SU-DHL-6 (cell line): ENCODE data around the gene MUC12.
A peak's percentile ranks its signal among the peaks of the same experiment; 100 is the strongest.

Experiments
- H2AFZ ChIP-seq: fragments of 200-600 bp; sonication (generic); 2 replicates; pipeline ENCODE4 v1.6.1; 2014; ENCODE audit warnings: low read depth, mild to moderate bottlenecking, moderate library complexity, mixed read lengths, antibody characterized with exemption, low read length; ENCODE audit not compliant: severe bottlenecking
- H3F3A ChIP-seq: fragments of 200-600 bp; shearing (Covaris generic); 2 replicates; pipeline ENCODE4 v1.6.0; 2016; ENCODE audit warnings: antibody characterized with exemption, mild to moderate bottlenecking; ENCODE audit not compliant: insufficient read depth
- H3K27ac ChIP-seq: fragments of 200-600 bp; sonication (generic); 2 replicates; pipeline ENCODE4 v1.5.1; 2016; ENCODE audit warnings: low read depth, mild to moderate bottlenecking, low read length, moderate library complexity, mixed read lengths
- H3K27me3 ChIP-seq: fragments of 200-600 bp; sonication (generic), shearing (Covaris generic); 2 replicates; pipeline ENCODE4 v1.6.0; 2014; ENCODE audit warnings: mild to moderate bottlenecking, low read length
- H3K36me3 ChIP-seq: fragments of 200-600 bp; sonication (generic); 2 replicates; pipeline ENCODE4 v1.6.1; 2014; ENCODE audit warnings: mild to moderate bottlenecking, low read length, mixed read lengths
- H3K4me2 ChIP-seq: fragments of 300-600, 200-600 bp; shearing (Covaris generic), sonication (generic); 2 replicates; pipeline ENCODE4 v1.6.0; 2014; ENCODE audit warnings: low read length, low read depth, mild to moderate bottlenecking; ENCODE audit not compliant: poor library complexity, severe bottlenecking
- H3K4me3 ChIP-seq: fragments of 200-600 bp; sonication (generic); 2 replicates; pipeline ENCODE4 v1.5.1; 2014; ENCODE audit warnings: antibody characterized with exemption, low read length, mild to moderate bottlenecking, mixed read lengths; ENCODE audit not compliant: insufficient read depth, poor library complexity, severe bottlenecking
- H3K79me2 ChIP-seq: fragments of 200-600 bp; sonication (generic); 2 replicates; pipeline ENCODE4 v1.6.1; 2014; ENCODE audit warnings: mild to moderate bottlenecking, low read length, moderate library complexity; ENCODE audit not compliant: insufficient read depth
- H3K9ac ChIP-seq: fragments of 200-600 bp; sonication (generic); 2 replicates; pipeline ENCODE4 v1.7.0; 2014; ENCODE audit warnings: mild to moderate bottlenecking, low read length
- H3K9me2 ChIP-seq: fragments of 200-600 bp; sonication (generic); replicated peaks from 2 replicates; pipeline ENCODE4 v1.6.1; 2014; ENCODE audit warnings: low read length; ENCODE audit not compliant: insufficient read depth
- H3K9me3 ChIP-seq: fragments of 200-600 bp; sonication (generic); 2 replicates; pipeline ENCODE4 v1.6.1; 2014; ENCODE audit warnings: low read length, mixed read lengths; ENCODE audit not compliant: insufficient read depth
- H4K20me1 ChIP-seq: fragments of 200-600 bp; sonication (generic); 2 replicates; pipeline ENCODE4 v1.6.1; 2014; ENCODE audit warnings: low read depth, mild to moderate bottlenecking, antibody characterized with exemption, low read length, moderate library complexity, mixed read lengths
- CTCF ChIP-seq: fragments of 200-600 bp; sonication (generic); IDR thresholded peaks from one replicate; pipeline ENCODE4 v1.5.1; 2017; ENCODE audit warnings: antibody characterized with exemption, mild to moderate bottlenecking, low read length, moderate library complexity; ENCODE audit not compliant: insufficient read depth, poor library complexity, severe bottlenecking
- EZH2phosphoT487 ChIP-seq: fragments of 200-600 bp; sonication (generic), shearing (Covaris generic); conservative IDR thresholded peaks from 2 replicates; pipeline ENCODE4 v1.6.1; 2018; ENCODE audit warnings: mild to moderate bottlenecking, antibody characterized with exemption, low read length, moderate library complexity, mixed read lengths

The MUC12 gene

GRCh38 chr7:100965723-100966541 lies 3.4 kb upstream of the MUC12 start:
- Histone ChIP-seq H3K36me3 (no peaks in the 10 kb centered on the region), H3K79me2 (no peaks in the 10 kb centered on the region), H3F3A (no peaks in the 10 kb centered on the region), H3K9me3 (no peaks in the 10 kb centered on the region), H3K4me2 (no peak overlapping the region), H2AFZ (no peak overlapping the region), H3K27me3 (no peaks in the 10 kb centered on the region), H3K9me2 (no peaks in the 10 kb centered on the region), H4K20me1 (no peaks in the 10 kb centered on the region), H3K4me3 (no peak overlapping the region), H3K27ac (no peak overlapping the region), H3K9ac (no peak overlapping the region)
- TF ChIP-seq CTCF: peak; percentile 74
- no peak for TF ChIP-seq EZH2phosphoT487

GRCh38 chr7:100966542-100967291 lies 2.6 kb upstream of the MUC12 start:
- no peaks in the 10 kb centered on the region for H3K9me2 ChIP-seq
- no peaks in the 10 kb centered on the region for H3K27me3 ChIP-seq
- TF ChIP-seq EZH2phosphoT487 (no peak), CTCF (no peak)
- no peaks in the 10 kb centered on the region for H3K79me2 ChIP-seq
- H3K27ac ChIP-seq: no peak overlapping the region
- H3K4me3 ChIP-seq: no peak overlapping the region
- H3K9ac ChIP-seq: no peak overlapping the region
- no peaks in the 10 kb centered on the region for H3K36me3 ChIP-seq
- no peaks in the 10 kb centered on the region for H4K20me1 ChIP-seq
- H3K4me2 ChIP-seq: no peak overlapping the region
- H2AFZ ChIP-seq: no peak overlapping the region
- no peaks in the 10 kb centered on the region for H3K9me3 ChIP-seq
- H3F3A ChIP-seq: no peaks in the 10 kb centered on the region

GRCh38 chr7:100967292-100967863 lies 2.0 kb upstream of the MUC12 start:
- H3K4me3 ChIP-seq: no peak overlapping the region
- no peaks in the 10 kb centered on the region for H3K27me3 ChIP-seq
- no peak overlapping the region for H2AFZ ChIP-seq
- no peaks in the 10 kb centered on the region for H3K9me2 ChIP-seq
- H3K36me3 ChIP-seq: no peaks in the 10 kb centered on the region
- H3K4me2 ChIP-seq: no peak overlapping the region
- no peak overlapping the region for H3K9ac ChIP-seq
- H3K79me2 ChIP-seq: no peaks in the 10 kb centered on the region
- TF ChIP-seq CTCF (no peak), EZH2phosphoT487 (no peak)
- no peaks in the 10 kb centered on the region for H3F3A ChIP-seq
- no peaks in the 10 kb centered on the region for H4K20me1 ChIP-seq
- H3K27ac ChIP-seq: no peak overlapping the region
- no peaks in the 10 kb centered on the region for H3K9me3 ChIP-seq
